ENCODE data around the gene RAP1A. TPM values are rescaled to one million over a fixed set of nuclear protein-coding genes. Genes with fewer than 3 reads are reported as not detected.
"Not testable (repeated sequence)": the region's sequence is repeated elsewhere in the genome, so short reads cannot be mapped to it uniquely, and the experiment has no call there.

RAP1A gene
- total RNA-seq, 1 experiment from 2014 or later: 37.1 TPM

DNA sequence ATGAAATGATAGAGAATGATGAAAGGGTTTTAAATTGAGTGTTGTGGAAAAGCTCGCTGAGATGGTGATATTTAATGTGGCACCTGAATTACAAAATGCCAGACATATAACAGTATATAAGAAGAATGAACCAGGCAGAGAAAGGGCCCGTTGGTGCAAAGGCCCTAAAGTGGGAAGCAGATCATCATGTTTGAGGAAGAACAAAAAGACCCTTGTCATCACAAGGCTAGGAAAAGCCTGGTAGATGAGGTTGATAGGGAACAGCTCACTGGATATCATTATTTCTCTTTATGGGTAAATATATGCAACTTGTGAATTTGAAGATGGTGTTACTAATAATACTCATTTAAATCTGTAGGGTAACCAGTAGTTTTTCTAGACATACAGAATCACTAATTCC lies 11.0 kb downstream of the RAP1A start:
- Histone ChIP-seq H3K36me3 (ENCODE audit: control insufficient read depth, insufficient read depth, low read length) (no peaks in the 10 kb centered on the region; the same call in 1 of the 2 replicates), H3K4me1 (ENCODE audit: control insufficient read depth, insufficient read depth, low read length) (no peaks in the 10 kb centered on the region; the same call in 1 of the 2 replicates), H3K9me3 (ENCODE audit: control insufficient read depth, insufficient read depth, low read depth, low read length) (no peaks in the 10 kb centered on the region), H3K4me3 (ENCODE audit: low read depth in 2 of 2, low read length in 2 of 2) (no peak overlapping the region), H3K27ac (ENCODE audit: low read length) (no peak overlapping the region), H3K27me3 (ENCODE audit: control insufficient read depth, insufficient read depth, low read length) (no peaks in the 10 kb centered on the region)
- intact Hi-C loops (cut with micrococcal nuclease; ENCODE audit: unreplicated experiment) (no loop called here), in situ Hi-C loops (cut with HindIII; ENCODE audit: low pct_unique_long_range_greater_than_20kb, low sequenced_read_pairs) (no loop called here)
- CTCF ChIA-PET: no interaction called here
- DNase-seq (ENCODE audit: low read depth, low spot score) (no peak), ATAC-seq (no peak)
- POLR2A ChIA-PET: no interaction called here
- no TSS peak for BruUV-seq (replicated peaks)
- TF ChIP-seq SIN3A (IDR thresholded peaks at IDR 0.05; ENCODE audit: borderline replicate concordance, insufficient read depth, low read depth, low read length) (no peak), POLR2AphosphoS5 (IDR thresholded peaks at IDR 0.05; ENCODE audit: low read depth, low read length) (no peak), TCF7L2 (IDR thresholded peaks at IDR 0.05; ENCODE audit: low read depth, low read length) (no peak)
- TF ChIP-seq, protein P1, sequence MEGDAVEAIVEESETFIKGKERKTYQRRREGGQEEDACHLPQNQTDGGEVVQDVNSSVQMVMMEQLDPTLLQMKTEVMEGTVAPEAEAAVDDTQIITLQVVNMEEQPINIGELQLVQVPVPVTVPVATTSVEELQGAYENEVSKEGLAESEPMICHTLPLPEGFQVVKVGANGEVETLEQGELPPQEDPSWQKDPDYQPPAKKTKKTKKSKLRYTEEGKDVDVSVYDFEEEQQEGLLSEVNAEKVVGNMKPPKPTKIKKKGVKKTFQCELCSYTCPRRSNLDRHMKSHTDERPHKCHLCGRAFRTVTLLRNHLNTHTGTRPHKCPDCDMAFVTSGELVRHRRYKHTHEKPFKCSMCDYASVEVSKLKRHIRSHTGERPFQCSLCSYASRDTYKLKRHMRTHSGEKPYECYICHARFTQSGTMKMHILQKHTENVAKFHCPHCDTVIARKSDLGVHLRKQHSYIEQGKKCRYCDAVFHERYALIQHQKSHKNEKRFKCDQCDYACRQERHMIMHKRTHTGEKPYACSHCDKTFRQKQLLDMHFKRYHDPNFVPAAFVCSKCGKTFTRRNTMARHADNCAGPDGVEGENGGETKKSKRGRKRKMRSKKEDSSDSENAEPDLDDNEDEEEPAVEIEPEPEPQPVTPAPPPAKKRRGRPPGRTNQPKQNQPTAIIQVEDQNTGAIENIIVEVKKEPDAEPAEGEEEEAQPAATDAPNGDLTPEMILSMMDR (IDR thresholded peaks at IDR 0.05): no peak
- TF ChIP-seq, protein P2, sequence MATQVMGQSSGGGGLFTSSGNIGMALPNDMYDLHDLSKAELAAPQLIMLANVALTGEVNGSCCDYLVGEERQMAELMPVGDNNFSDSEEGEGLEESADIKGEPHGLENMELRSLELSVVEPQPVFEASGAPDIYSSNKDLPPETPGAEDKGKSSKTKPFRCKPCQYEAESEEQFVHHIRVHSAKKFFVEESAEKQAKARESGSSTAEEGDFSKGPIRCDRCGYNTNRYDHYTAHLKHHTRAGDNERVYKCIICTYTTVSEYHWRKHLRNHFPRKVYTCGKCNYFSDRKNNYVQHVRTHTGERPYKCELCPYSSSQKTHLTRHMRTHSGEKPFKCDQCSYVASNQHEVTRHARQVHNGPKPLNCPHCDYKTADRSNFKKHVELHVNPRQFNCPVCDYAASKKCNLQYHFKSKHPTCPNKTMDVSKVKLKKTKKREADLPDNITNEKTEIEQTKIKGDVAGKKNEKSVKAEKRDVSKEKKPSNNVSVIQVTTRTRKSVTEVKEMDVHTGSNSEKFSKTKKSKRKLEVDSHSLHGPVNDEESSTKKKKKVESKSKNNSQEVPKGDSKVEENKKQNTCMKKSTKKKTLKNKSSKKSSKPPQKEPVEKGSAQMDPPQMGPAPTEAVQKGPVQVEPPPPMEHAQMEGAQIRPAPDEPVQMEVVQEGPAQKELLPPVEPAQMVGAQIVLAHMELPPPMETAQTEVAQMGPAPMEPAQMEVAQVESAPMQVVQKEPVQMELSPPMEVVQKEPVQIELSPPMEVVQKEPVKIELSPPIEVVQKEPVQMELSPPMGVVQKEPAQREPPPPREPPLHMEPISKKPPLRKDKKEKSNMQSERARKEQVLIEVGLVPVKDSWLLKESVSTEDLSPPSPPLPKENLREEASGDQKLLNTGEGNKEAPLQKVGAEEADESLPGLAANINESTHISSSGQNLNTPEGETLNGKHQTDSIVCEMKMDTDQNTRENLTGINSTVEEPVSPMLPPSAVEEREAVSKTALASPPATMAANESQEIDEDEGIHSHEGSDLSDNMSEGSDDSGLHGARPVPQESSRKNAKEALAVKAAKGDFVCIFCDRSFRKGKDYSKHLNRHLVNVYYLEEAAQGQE (IDR thresholded peaks at IDR 0.05; ENCODE audit: insufficient read depth in 1 of 2, low read depth in 2 of 2, low read length in 1 of 2): no peak

DNA sequence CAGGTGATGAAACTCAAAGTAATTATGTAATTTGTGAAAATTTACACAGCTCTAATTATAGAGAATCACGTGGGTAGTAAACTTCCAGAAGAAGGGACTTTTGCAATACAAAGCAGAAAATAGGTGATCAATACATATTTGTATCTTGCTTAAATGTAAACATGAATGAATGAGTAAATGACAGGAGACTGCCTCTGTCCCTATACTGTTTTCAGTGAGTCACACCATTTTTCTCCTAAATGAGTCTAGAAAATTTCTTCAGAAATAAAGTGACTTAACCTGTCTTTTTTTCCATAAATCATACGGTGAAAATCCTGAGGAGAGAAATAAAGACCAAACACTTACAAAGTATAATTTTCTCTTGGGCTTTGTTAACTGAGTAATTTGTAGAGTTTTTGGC lies 11.9 kb downstream of the RAP1A start:
- Histone ChIP-seq H3K27ac (ENCODE audit: low read length) (no peak overlapping the region), H3K4me1 (ENCODE audit: control insufficient read depth, insufficient read depth, low read length) (no peaks in the 10 kb centered on the region; the same call in 1 of the 2 replicates), H3K36me3 (ENCODE audit: control insufficient read depth, insufficient read depth, low read length) (no peaks in the 10 kb centered on the region; the same call in 1 of the 2 replicates), H3K4me3 (ENCODE audit: low read depth in 2 of 2, low read length in 2 of 2) (no peak overlapping the region), H3K27me3 (ENCODE audit: control insufficient read depth, insufficient read depth, low read length) (no peaks in the 10 kb centered on the region), H3K9me3 (ENCODE audit: control insufficient read depth, insufficient read depth, low read depth, low read length) (no peaks in the 10 kb centered on the region)
- ChIA-PET CTCF (no interaction called here), POLR2A (no interaction called here)
- DNase-seq (ENCODE audit: low read depth, low spot score) (no peak), ATAC-seq (no peak)
- intact Hi-C loops (cut with micrococcal nuclease; ENCODE audit: unreplicated experiment): no loop called here
- TF ChIP-seq POLR2AphosphoS5 (IDR thresholded peaks at IDR 0.05; ENCODE audit: low read depth, low read length) (no peak), SIN3A (IDR thresholded peaks at IDR 0.05; ENCODE audit: borderline replicate concordance, insufficient read depth, low read depth, low read length) (no peak), TCF7L2 (IDR thresholded peaks at IDR 0.05; ENCODE audit: low read depth, low read length) (no peak)
- TF ChIP-seq, protein P1 (IDR thresholded peaks at IDR 0.05): no peak
- TF ChIP-seq, protein P2 (IDR thresholded peaks at IDR 0.05; ENCODE audit: insufficient read depth in 1 of 2, low read depth in 2 of 2, low read length in 1 of 2): no peak
- in situ Hi-C loops (cut with HindIII; ENCODE audit: low pct_unique_long_range_greater_than_20kb, low sequenced_read_pairs): no loop called here
- BruUV-seq (replicated peaks): no TSS peak

DNA sequence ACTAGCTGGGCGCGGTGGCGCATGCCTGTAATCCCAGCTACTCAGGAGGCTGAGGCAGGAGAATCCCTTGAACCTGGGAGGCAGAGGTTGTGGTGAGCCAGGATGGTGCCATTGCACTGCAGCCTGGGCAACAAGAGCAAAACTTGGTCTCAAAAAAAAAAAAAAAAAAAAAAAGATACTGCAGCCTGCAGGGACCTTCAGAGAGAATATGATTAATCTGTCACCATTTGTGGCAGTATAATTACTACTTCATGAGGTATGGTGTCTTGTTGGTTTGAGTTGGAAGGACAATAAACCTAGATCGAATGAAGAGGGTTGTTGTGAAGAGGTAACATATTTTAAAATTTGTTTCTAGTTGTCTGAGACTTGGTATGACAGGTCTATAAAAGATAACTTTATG lies 13.2 kb downstream of the RAP1A start:
- BruUV-seq (replicated peaks); H3K4me1 ChIP-seq (ENCODE audit: control insufficient read depth, insufficient read depth, low read length); H3K9me3 ChIP-seq (ENCODE audit: control insufficient read depth, insufficient read depth, low read depth, low read length); POLR2A ChIA-PET; H3K27me3 ChIP-seq (ENCODE audit: control insufficient read depth, insufficient read depth, low read length); intact Hi-C loops (cut with micrococcal nuclease; ENCODE audit: unreplicated experiment); in situ Hi-C loops (cut with HindIII; ENCODE audit: low pct_unique_long_range_greater_than_20kb, low sequenced_read_pairs); CTCF ChIA-PET; H3K4me3 ChIP-seq (ENCODE audit: low read depth in 2 of 2, low read length in 2 of 2); H3K36me3 ChIP-seq (ENCODE audit: control insufficient read depth, insufficient read depth, low read length); DNase-seq (ENCODE audit: low read depth, low spot score); ATAC-seq; H3K27ac ChIP-seq (ENCODE audit: low read length): not testable (repeated sequence)
